ENCODE measurements around the gene GRAMD1A. TPM values are rescaled to one million over a fixed set of nuclear protein-coding genes. Genes with fewer than 3 reads are reported as not detected.

GRAMD1A gene
- total RNA-seq, 1 experiment from 2014 or later = 75.4 TPM

DNA sequence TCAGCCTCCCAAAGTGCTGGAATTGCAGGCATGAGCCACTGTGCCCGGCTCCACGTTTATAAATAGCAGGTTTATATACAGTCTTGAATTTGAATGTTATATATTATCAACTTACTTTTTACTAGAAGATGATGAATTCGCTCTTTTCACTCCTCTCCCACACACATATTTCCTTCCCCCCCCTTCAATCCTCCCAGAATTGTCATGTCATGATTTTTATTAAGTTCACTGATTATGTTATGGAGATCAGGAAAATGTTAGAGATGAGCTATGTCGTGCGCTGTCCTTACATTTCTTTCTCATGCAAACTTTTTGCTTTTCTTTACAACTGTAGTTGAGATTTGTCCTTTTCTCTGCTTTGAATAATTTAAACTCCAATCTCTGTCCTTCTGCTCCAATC is 17.8 kb upstream of the GRAMD1A start:
- Histone ChIP-seq H2AFZ (ENCODE audit: low read depth, low read length, poor library complexity, severe bottlenecking) (no peak overlapping the region), H3K4me3 (replicated peaks in 1 of 2; ENCODE audit: low read depth in 1 of 2, low read length in 2 of 2) (no peak overlapping the region), H3K36me3 (ENCODE audit: control insufficient read depth in 1 of 2, insufficient read depth in 2 of 2, low read length in 2 of 2) (no peaks in the 10 kb centered on the region), H3K9me2 (ENCODE audit: insufficient read depth) (no peaks in the 10 kb centered on the region; the same call in 1 of the 2 replicates), H3K4me1 (ENCODE audit: control insufficient read depth in 1 of 2, insufficient read depth in 2 of 2, low read length in 2 of 2) (no peaks in the 10 kb centered on the region), H3K27me3 (ENCODE audit: insufficient read depth, low read length) (no peaks in the 10 kb centered on the region), H3K27ac (ENCODE audit: low read depth, low read length) (no peak overlapping the region), H3K9me3 (ENCODE audit: control insufficient read depth in 1 of 2, insufficient read depth in 1 of 2, low read depth in 1 of 2, low read length in 2 of 2) (peaks cover 0 to 3% of the 10 kb centered on the region in 2 experiments; a peak in 2 of 4 replicates), H3K79me2 (ENCODE audit: insufficient read depth, low read length) (no peaks in the 10 kb centered on the region), H3K4me2 (ENCODE audit: low read length) (no peak overlapping the region), H4K20me1 (ENCODE audit: insufficient read depth) (no peaks in the 10 kb centered on the region), H3K9ac (ENCODE audit: low read length) (no peak overlapping the region)
- no peak for ATAC-seq
- POLR2A ChIA-PET = no interaction called here
- BruUV-seq (replicated peaks) = no TSS peak
- RAD21 ChIA-PET (ENCODE audit: low non-redundant PET in 1 of 2, low total read pairs in 2 of 2, uncharacterized antibody in 2 of 2, unreplicated experiment in 2 of 2) = no interaction called here
- CTCF ChIA-PET = no interaction called here
- intact Hi-C loops (cut with micrococcal nuclease) = no loop called here
- DNase-seq (ENCODE audit: low read depth, low spot score) = no peak
- TF ChIP-seq EZH2 (IDR thresholded peaks at IDR 0.05) (no peak), POLR2A (IDR thresholded peaks at IDR 0.05; ENCODE audit: borderline replicate concordance, extremely low read depth, insufficient read depth, insufficient read length) (no peak), SIN3A (IDR thresholded peaks at IDR 0.05; ENCODE audit: low read depth) (no peak), SRF (IDR thresholded peaks at IDR 0.05; ENCODE audit: low read depth) (no peak)
- TF ChIP-seq, protein P1, sequence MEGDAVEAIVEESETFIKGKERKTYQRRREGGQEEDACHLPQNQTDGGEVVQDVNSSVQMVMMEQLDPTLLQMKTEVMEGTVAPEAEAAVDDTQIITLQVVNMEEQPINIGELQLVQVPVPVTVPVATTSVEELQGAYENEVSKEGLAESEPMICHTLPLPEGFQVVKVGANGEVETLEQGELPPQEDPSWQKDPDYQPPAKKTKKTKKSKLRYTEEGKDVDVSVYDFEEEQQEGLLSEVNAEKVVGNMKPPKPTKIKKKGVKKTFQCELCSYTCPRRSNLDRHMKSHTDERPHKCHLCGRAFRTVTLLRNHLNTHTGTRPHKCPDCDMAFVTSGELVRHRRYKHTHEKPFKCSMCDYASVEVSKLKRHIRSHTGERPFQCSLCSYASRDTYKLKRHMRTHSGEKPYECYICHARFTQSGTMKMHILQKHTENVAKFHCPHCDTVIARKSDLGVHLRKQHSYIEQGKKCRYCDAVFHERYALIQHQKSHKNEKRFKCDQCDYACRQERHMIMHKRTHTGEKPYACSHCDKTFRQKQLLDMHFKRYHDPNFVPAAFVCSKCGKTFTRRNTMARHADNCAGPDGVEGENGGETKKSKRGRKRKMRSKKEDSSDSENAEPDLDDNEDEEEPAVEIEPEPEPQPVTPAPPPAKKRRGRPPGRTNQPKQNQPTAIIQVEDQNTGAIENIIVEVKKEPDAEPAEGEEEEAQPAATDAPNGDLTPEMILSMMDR (IDR thresholded peaks at IDR 0.05 in 2 of 3, conservative IDR thresholded peaks at IDR 0.05 in 1 of 3; ENCODE audit: borderline replicate concordance in 1 of 3, insufficient read depth in 1 of 3, low read depth in 2 of 3, low read length in 2 of 3) = no peak
- TF ChIP-seq, protein P2, sequence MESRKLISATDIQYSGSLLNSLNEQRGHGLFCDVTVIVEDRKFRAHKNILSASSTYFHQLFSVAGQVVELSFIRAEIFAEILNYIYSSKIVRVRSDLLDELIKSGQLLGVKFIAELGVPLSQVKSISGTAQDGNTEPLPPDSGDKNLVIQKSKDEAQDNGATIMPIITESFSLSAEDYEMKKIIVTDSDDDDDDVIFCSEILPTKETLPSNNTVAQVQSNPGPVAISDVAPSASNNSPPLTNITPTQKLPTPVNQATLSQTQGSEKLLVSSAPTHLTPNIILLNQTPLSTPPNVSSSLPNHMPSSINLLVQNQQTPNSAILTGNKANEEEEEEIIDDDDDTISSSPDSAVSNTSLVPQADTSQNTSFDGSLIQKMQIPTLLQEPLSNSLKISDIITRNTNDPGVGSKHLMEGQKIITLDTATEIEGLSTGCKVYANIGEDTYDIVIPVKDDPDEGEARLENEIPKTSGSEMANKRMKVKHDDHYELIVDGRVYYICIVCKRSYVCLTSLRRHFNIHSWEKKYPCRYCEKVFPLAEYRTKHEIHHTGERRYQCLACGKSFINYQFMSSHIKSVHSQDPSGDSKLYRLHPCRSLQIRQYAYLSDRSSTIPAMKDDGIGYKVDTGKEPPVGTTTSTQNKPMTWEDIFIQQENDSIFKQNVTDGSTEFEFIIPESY (IDR thresholded peaks at IDR 0.05; ENCODE audit: extremely low read depth, insufficient replicate concordance, low read length) = no peak
